ENCODE results near the gene CCL4L2.
"Not testable (repeated sequence)": the region's sequence is repeated elsewhere in the genome, so short reads cannot be mapped to it uniquely, and the experiment has no call there.

CCL4L2 gene

GRCh38 chr17:36210439-36211211, at the start of gene CCL4L2:
CCL4L2 (plus strand) TSS chr17:36211063.
- DNase-seq (peak; percentile 63), ATAC-seq (replicated peaks) (peak; percentile 85 to 92)
- H3K9me3 Mint-ChIP-seq, H3K27me3 Mint-ChIP-seq, H3K36me3 Mint-ChIP-seq: not testable (repeated sequence)
- H3K4me3 Mint-ChIP-seq, result peak within 1 kb of the TSS; percentile 62 to 77
- H3K4me1 Mint-ChIP-seq, result peaks cover 41 to 66% of the 10 kb centered on the region in 2 donors
- H3K27ac Mint-ChIP-seq, result peak within 1 kb of the TSS; percentile 31

DNA sequence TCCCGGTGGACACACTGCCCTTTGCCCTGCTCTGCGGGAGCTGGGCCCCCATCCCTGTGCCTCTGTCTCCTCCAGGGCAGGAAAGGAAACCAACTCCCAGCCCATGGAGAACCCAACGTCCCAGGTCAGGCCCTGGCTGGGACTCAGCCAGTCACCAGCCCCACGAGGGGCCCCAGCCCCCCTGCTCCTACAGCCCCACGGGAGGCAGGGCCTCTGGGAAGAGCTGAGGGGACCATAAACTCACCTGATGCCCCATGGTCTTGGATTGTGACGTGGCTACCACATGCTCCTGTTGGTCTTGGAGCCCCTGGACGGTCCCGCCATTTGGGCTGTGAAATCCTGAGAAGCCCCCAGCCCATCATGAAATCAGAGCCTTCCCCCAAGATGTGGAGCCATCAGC, 42.0 kb upstream of the CCL4L2 start:
- DNase-seq; H3K9me3 Mint-ChIP-seq; H3K27me3 Mint-ChIP-seq; H3K4me1 Mint-ChIP-seq; H3K36me3 Mint-ChIP-seq; H3K27ac Mint-ChIP-seq; ATAC-seq (replicated peaks); H3K4me3 Mint-ChIP-seq: not testable (repeated sequence)

- not testable (repeated sequence) for H3K36me3 Mint-ChIP-seq; DNase-seq; H3K9me3 Mint-ChIP-seq; ATAC-seq (replicated peaks); H3K4me3 Mint-ChIP-seq; H3K4me1 Mint-ChIP-seq; H3K27ac Mint-ChIP-seq; H3K27me3 Mint-ChIP-seq
Measured at GRCh38 chr17:36176536-36176935, 34.3 kb upstream of the CCL4L2 start, which contains the start of gene TBC1D3B. TBC1D3B (minus strand) TSS chr17:36176636; CDS start chr17:36175050, 1,586 bp downstream.

GRCh38 chr17:36181446-36182175, 29.3 kb upstream of the CCL4L2 start:
- Mint-ChIP-seq H3K4me1 (peaks cover 5 to 12% of the 10 kb centered on the region in 2 donors), H3K4me3 (peak overlapping the region in 1 of 2 donors; percentile 44), H3K27me3 (peaks cover 21 to 39% of the 10 kb centered on the region in 2 donors)
- not testable (repeated sequence) for DNase-seq; H3K27ac Mint-ChIP-seq; H3K9me3 Mint-ChIP-seq; ATAC-seq (replicated peaks); H3K36me3 Mint-ChIP-seq

- Mint-ChIP-seq H3K9me3 (no peaks in the 10 kb centered on the region), H3K4me3 (peak overlapping the region; percentile 44 to 77), H3K36me3 (no peaks in the 10 kb centered on the region), H3K4me1 (peaks cover 5 to 14% of the 10 kb centered on the region in 2 donors), H3K27ac (no peak overlapping the region), H3K27me3 (peaks cover 21 to 39% of the 10 kb centered on the region in 2 donors)
- ATAC-seq (replicated peaks) (peak; percentile 12 to 29), DNase-seq (no peak)
Measured at GRCh38 chr17:36182176-36183000, 28.5 kb upstream of the CCL4L2 start.

- Mint-ChIP-seq H3K4me3 (peak overlapping the region; percentile 72 to 77), H3K27ac (peak overlapping the region; percentile 42), H3K27me3 (peaks cover 25 to 39% of the 10 kb centered on the region in 2 donors), H3K9me3 (no peaks in the 10 kb centered on the region), H3K4me1 (peaks cover 13 to 22% of the 10 kb centered on the region in 2 donors), H3K36me3 (no peaks in the 10 kb centered on the region)
- ATAC-seq (replicated peaks) (peak; percentile 60 to 71), DNase-seq (no peak)
Measured at GRCh38 chr17:36183001-36183971, 27.6 kb upstream of the CCL4L2 start.

GRCh38 chr17:36184023-36184765, 26.7 kb upstream of the CCL4L2 start:
- Mint-ChIP-seq H3K27ac (no peak overlapping the region), H3K4me1 (peaks cover 22 to 28% of the 10 kb centered on the region in 2 donors), H3K27me3 (peaks cover 25 to 39% of the 10 kb centered on the region in 2 donors), H3K36me3 (no peaks in the 10 kb centered on the region), H3K9me3 (no peaks in the 10 kb centered on the region), H3K4me3 (peak overlapping the region; percentile 72 to 77)
- DNase-seq (no peak), ATAC-seq (replicated peaks) (no peak)

GRCh38 chr17:36185416-36185815, 25.4 kb upstream of the CCL4L2 start:
- no peaks in the 10 kb centered on the region for H3K9me3 Mint-ChIP-seq
- H3K4me3 Mint-ChIP-seq, result no peak overlapping the region
- H3K27ac Mint-ChIP-seq, result no peak overlapping the region
- ATAC-seq (replicated peaks) (no peak), DNase-seq (no peak)
- peaks cover 21 to 34% of the 10 kb centered on the region in 2 donors for H3K27me3 Mint-ChIP-seq
- no peaks in the 10 kb centered on the region for H3K36me3 Mint-ChIP-seq
- peaks cover 28 to 31% of the 10 kb centered on the region in 2 donors for H3K4me1 Mint-ChIP-seq

GRCh38 chr17:36186810-36187763, 23.8 kb upstream of the CCL4L2 start:
- not testable (repeated sequence) for H3K9me3 Mint-ChIP-seq; H3K27ac Mint-ChIP-seq; H3K4me3 Mint-ChIP-seq; ATAC-seq (replicated peaks); DNase-seq; H3K36me3 Mint-ChIP-seq
- Mint-ChIP-seq H3K4me1 (peaks cover 27 to 28% of the 10 kb centered on the region in 2 donors), H3K27me3 (peaks cover 17 to 25% of the 10 kb centered on the region in 2 donors)

DNA sequence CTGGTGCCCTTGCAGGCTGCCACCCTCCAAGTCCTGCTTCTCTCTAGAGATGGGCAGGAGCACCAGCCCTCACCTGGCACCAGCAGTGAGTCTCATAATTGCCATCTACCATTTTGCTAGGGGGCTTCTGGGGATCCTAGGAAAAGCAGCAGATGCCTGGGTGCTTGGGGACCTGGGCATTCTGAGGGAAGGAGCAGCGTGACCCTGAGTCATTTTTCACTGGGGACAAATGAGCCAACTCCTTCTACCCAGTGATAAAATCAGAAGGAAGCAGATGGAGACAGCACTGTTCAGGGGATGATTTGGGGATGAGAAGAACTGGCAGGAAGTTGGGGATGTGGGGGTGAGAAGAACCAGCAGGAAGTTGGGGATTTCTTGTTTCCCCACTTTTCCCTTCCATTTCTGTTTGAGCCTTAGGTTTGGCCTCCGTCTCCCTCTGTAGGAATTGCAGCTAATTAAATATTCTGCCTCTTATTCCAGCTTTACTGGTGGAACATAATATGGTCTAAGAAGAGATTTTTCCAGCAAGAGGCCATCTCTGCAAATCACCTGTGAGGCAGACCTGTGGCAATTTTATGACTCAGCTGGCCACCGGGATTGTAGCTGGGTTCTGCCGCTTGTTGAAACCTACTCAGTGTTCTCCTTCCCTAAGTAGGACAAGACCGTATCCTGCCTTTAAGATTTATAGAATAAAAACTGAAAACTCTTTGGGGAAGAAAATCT, 22.8 kb upstream of the CCL4L2 start:
- H3K4me3 Mint-ChIP-seq; H3K36me3 Mint-ChIP-seq; H3K9me3 Mint-ChIP-seq; DNase-seq; ATAC-seq (replicated peaks): not testable (repeated sequence)
- peaks cover 11 to 18% of the 10 kb centered on the region in 2 donors for H3K27me3 Mint-ChIP-seq
- H3K4me1 Mint-ChIP-seq, result peaks cover 23 to 27% of the 10 kb centered on the region in 2 donors
- peak overlapping the region; percentile 62 for H3K27ac Mint-ChIP-seq

- no peak for DNase-seq
- peak overlapping the region in 1 of 2 donors; percentile 44 for H3K4me3 Mint-ChIP-seq
- H3K27me3 Mint-ChIP-seq, result peaks cover 8 to 11% of the 10 kb centered on the region in 2 donors
- H3K4me1 Mint-ChIP-seq, result peaks cover 23 to 25% of the 10 kb centered on the region in 2 donors
- H3K9me3 Mint-ChIP-seq, result no peaks in the 10 kb centered on the region
- no peak overlapping the region for H3K27ac Mint-ChIP-seq
- ATAC-seq (replicated peaks), result peak; percentile 98 to 99
- no peaks in the 10 kb centered on the region for H3K36me3 Mint-ChIP-seq
Measured at GRCh38 chr17:36188891-36189306, 22.0 kb upstream of the CCL4L2 start.

All from stimulated activated naive B cell treated with anti-CD40 and anti-IgM and Interleukin-4, amounts not matched to agents 10 μg/mL and 1 μg/mL and 100 μg/mL, for 72 hours (primary cell).